ENCODE results near the gene PPP2R5C. TPM values are rescaled to one million over a fixed set of nuclear protein-coding genes. Genes with fewer than 3 reads are reported as not detected.

Gene PPP2R5C
- total RNA-seq, 1 experiment from 2014 or later, result 80.3 TPM

DNA sequence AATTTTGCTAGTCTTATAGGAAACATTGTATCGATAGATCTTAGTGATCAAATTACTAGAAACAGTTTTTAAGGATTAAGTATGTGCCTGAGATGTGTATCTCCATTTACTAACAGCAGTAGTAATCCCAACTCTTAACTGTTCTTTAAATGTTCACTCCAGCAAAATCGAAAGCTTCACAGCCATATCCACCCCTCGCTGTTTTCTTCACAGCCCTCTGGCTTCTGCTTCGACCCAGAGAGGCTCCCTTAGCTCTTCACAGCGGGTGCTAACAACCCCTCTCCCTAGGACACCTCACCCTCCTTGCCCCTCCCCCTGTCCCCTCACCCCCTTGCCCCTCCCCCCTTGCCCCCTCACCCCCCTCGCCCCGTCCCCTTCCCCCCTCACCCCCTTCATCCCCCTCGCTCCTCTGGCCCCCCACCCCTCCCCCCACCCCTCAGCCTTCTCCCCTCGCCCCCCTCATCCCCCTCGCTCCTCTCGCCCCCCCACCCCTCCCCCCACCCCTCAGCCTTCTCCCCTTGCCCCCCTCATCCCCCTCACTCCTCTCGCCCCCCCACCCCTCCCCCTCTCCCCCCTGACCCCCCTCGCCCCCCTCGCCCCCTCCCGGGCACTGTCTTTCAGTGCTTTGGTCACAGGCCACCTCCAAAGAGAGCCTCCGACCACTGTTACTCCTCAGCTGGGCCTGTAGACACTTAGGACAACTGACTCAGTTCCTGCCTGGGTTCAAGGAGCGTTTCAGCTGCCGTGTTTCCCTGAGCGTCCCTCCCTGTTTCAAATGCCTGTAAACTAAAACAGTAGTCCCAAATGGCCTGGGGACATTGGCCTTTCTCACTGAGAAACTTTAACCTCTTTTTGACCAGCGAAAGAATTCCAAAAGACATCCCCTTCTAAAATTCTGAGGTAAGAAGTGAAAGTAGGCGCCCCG lies 156.8 kb downstream of the PPP2R5C start:
- in situ Hi-C loops (cut with HindIII; ENCODE audit: low pct_unique_long_range_greater_than_20kb, low sequenced_read_pairs) (no loop called here), intact Hi-C loops (cut with micrococcal nuclease; ENCODE audit: unreplicated experiment) (no loop called here)
- Histone ChIP-seq H3K36me3 (ENCODE audit: control insufficient read depth, insufficient read depth, low read length) (peaks cover 3% of the 10 kb centered on the region; the same call in 1 of the 2 replicates), H3K4me1 (ENCODE audit: control insufficient read depth, insufficient read depth, low read length) (no peaks in the 10 kb centered on the region), H3K9me3 (ENCODE audit: control insufficient read depth, insufficient read depth, low read depth, low read length) (no peaks in the 10 kb centered on the region), H3K4me3 (ENCODE audit: low read depth in 2 of 2, low read length in 2 of 2) (no peak overlapping the region), H3K27ac (ENCODE audit: low read length) (no peak overlapping the region), H3K27me3 (ENCODE audit: control insufficient read depth, insufficient read depth, low read length) (no peaks in the 10 kb centered on the region)
- BruUV-seq (replicated peaks), result no TSS peak
- TF ChIP-seq TCF7L2 (IDR thresholded peaks at IDR 0.05; ENCODE audit: low read depth, low read length) (no peak), POLR2AphosphoS5 (IDR thresholded peaks at IDR 0.05; ENCODE audit: low read depth, low read length) (no peak), SIN3A (IDR thresholded peaks at IDR 0.05; ENCODE audit: borderline replicate concordance, insufficient read depth, low read depth, low read length) (no peak)
- TF ChIP-seq, protein P1, sequence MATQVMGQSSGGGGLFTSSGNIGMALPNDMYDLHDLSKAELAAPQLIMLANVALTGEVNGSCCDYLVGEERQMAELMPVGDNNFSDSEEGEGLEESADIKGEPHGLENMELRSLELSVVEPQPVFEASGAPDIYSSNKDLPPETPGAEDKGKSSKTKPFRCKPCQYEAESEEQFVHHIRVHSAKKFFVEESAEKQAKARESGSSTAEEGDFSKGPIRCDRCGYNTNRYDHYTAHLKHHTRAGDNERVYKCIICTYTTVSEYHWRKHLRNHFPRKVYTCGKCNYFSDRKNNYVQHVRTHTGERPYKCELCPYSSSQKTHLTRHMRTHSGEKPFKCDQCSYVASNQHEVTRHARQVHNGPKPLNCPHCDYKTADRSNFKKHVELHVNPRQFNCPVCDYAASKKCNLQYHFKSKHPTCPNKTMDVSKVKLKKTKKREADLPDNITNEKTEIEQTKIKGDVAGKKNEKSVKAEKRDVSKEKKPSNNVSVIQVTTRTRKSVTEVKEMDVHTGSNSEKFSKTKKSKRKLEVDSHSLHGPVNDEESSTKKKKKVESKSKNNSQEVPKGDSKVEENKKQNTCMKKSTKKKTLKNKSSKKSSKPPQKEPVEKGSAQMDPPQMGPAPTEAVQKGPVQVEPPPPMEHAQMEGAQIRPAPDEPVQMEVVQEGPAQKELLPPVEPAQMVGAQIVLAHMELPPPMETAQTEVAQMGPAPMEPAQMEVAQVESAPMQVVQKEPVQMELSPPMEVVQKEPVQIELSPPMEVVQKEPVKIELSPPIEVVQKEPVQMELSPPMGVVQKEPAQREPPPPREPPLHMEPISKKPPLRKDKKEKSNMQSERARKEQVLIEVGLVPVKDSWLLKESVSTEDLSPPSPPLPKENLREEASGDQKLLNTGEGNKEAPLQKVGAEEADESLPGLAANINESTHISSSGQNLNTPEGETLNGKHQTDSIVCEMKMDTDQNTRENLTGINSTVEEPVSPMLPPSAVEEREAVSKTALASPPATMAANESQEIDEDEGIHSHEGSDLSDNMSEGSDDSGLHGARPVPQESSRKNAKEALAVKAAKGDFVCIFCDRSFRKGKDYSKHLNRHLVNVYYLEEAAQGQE (IDR thresholded peaks at IDR 0.05; ENCODE audit: insufficient read depth in 1 of 2, low read depth in 2 of 2, low read length in 1 of 2), result no peak
- TF ChIP-seq, protein P2, sequence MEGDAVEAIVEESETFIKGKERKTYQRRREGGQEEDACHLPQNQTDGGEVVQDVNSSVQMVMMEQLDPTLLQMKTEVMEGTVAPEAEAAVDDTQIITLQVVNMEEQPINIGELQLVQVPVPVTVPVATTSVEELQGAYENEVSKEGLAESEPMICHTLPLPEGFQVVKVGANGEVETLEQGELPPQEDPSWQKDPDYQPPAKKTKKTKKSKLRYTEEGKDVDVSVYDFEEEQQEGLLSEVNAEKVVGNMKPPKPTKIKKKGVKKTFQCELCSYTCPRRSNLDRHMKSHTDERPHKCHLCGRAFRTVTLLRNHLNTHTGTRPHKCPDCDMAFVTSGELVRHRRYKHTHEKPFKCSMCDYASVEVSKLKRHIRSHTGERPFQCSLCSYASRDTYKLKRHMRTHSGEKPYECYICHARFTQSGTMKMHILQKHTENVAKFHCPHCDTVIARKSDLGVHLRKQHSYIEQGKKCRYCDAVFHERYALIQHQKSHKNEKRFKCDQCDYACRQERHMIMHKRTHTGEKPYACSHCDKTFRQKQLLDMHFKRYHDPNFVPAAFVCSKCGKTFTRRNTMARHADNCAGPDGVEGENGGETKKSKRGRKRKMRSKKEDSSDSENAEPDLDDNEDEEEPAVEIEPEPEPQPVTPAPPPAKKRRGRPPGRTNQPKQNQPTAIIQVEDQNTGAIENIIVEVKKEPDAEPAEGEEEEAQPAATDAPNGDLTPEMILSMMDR (IDR thresholded peaks at IDR 0.05), result no peak
- DNase-seq (ENCODE audit: low read depth, low spot score), result no peak
- ATAC-seq, result no peak
- POLR2A ChIA-PET, result no interaction called here
- CTCF ChIA-PET, result no interaction called here

DNA sequence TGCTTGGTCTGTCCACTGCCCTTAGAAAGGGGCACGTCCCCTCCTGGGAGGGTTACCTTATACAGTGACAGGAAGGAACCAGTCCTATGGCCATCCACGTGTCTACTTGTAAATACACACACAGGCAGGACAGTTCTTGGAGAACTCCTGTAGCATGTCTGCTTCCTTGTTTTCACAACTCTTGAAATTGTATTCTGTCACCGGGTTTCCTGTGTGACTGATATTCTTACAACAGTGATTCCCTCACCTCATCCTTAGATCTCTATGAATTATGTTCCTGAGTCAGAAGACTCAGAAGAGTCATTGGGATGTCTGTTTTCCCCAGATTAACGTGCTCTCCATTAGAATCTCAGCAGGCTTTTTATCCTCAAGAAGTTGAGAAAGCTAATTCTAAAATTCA lies 158.8 kb downstream of the PPP2R5C start:
- TF ChIP-seq, protein P1 (IDR thresholded peaks at IDR 0.05; ENCODE audit: insufficient read depth in 1 of 2, low read depth in 2 of 2, low read length in 1 of 2), result no peak
- TF ChIP-seq, protein P2 (IDR thresholded peaks at IDR 0.05), result no peak
- TF ChIP-seq SIN3A (IDR thresholded peaks at IDR 0.05; ENCODE audit: borderline replicate concordance, insufficient read depth, low read depth, low read length) (no peak), POLR2AphosphoS5 (IDR thresholded peaks at IDR 0.05; ENCODE audit: low read depth, low read length) (no peak), TCF7L2 (IDR thresholded peaks at IDR 0.05; ENCODE audit: low read depth, low read length) (no peak)
- CTCF ChIA-PET, result no interaction called here
- in situ Hi-C loops (cut with HindIII; ENCODE audit: low pct_unique_long_range_greater_than_20kb, low sequenced_read_pairs), result no loop called here
- H3K27me3 ChIP-seq (ENCODE audit: control insufficient read depth, insufficient read depth, low read length), result no peaks in the 10 kb centered on the region
- BruUV-seq (replicated peaks), result no TSS peak
- no peak for DNase-seq (ENCODE audit: low read depth, low spot score)
- H3K36me3 ChIP-seq (ENCODE audit: control insufficient read depth, insufficient read depth, low read length), result peaks cover 3% of the 10 kb centered on the region; the same call in 1 of the 2 replicates
- H3K9me3 ChIP-seq (ENCODE audit: control insufficient read depth, insufficient read depth, low read depth, low read length), result no peaks in the 10 kb centered on the region
- POLR2A ChIA-PET, result interaction anchor here (0.6 kb wide), 1 partner anchor 73 kb away, joined by 8 read pairs; no protein-coding TSS in a partner anchor
- no peaks in the 10 kb centered on the region for H3K4me1 ChIP-seq (ENCODE audit: control insufficient read depth, insufficient read depth, low read length)
- H3K4me3 ChIP-seq (ENCODE audit: low read depth in 2 of 2, low read length in 2 of 2), result no peak overlapping the region
- intact Hi-C loops (cut with micrococcal nuclease; ENCODE audit: unreplicated experiment), result no loop called here
- no peak overlapping the region for H3K27ac ChIP-seq (ENCODE audit: low read length)
- ATAC-seq, result no peak
